GM21529 (cell line): ENCODE measurements around the gene SERPING1.
A peak's percentile ranks its signal among the peaks of the same experiment; 100 is the strongest.

Source experiments
- ATAC-seq: cut with Tn5 transposase; IDR thresholded peaks from one replicate; pipeline ENCODE4 v1.9.1; 2021; ENCODE audit not compliant: unreplicated experiment

Gene SERPING1

GRCh38 chr11:57638005-57638781 lies 40.7 kb downstream of the SERPING1 start:
- ATAC-seq = no peak

- ATAC-seq = no peak
Measured at GRCh38 chr11:57638811-57639320, 41.4 kb downstream of the SERPING1 start.

GRCh38 chr11:57639321-57640067 lies 42.0 kb downstream of the SERPING1 start:
- ATAC-seq = no peak

- no peak for ATAC-seq
Measured at GRCh38 chr11:57640068-57640800, 42.7 kb downstream of the SERPING1 start.

- peak; percentile 48 for ATAC-seq
Measured at GRCh38 chr11:57641011-57641807, 43.7 kb downstream of the SERPING1 start.

- ATAC-seq = no peak
Measured at GRCh38 chr11:57643802-57644201, 46.3 kb downstream of the SERPING1 start.

- ATAC-seq = peak; percentile 51
Measured at GRCh38 chr11:57644748-57645688, 47.5 kb downstream of the SERPING1 start.

GRCh38 chr11:57645689-57646085 lies 48.2 kb downstream of the SERPING1 start:
- ATAC-seq = no peak

- peak; percentile 30 for ATAC-seq
Measured at GRCh38 chr11:57646194-57646798, 48.8 kb downstream of the SERPING1 start.

GRCh38 chr11:57646799-57647303 lies 49.4 kb downstream of the SERPING1 start:
- ATAC-seq = no peak

GRCh38 chr11:57647372-57647771 lies 49.9 kb downstream of the SERPING1 start:
- ATAC-seq = no peak

GRCh38 chr11:57647960-57648800 lies 50.7 kb downstream of the SERPING1 start:
- no peak for ATAC-seq

GRCh38 chr11:57648801-57649735 lies 51.6 kb downstream of the SERPING1 start:
- no peak for ATAC-seq

- ATAC-seq = no peak
Measured at GRCh38 chr11:57649826-57650738, 52.6 kb downstream of the SERPING1 start, which contains the start of gene YPEL4. YPEL4 (minus strand) TSS chr11:57649912; CDS start chr11:57647107, 2,805 bp downstream.

GRCh38 chr11:57650739-57651090 lies 53.2 kb downstream of the SERPING1 start:
- no peak for ATAC-seq

- ATAC-seq = no peak
Measured at GRCh38 chr11:57651408-57651807, 53.9 kb downstream of the SERPING1 start.
